OCI-LY7 (cell line): ENCODE data around the gene SARM1. TPM values are rescaled to one million over a fixed set of nuclear protein-coding genes. Genes with fewer than 3 reads are reported as not detected.

ENCODE experiments used
- BruUV-seq: library from RNA; stranded (reverse); fragments of 400-500 nt; replicated peaks from 2 replicates; lab custom pipeline; 2021; lab: Mats Ljungman, UMichigan
- CTCF ChIA-PET: fragments of 300-600 bp; sonication (Branson Sonifier 250); formaldehyde crosslinking; loops from one replicate; lab custom pipeline; 2022; ENCODE audit warnings: antibody characterized with exemption; ENCODE audit not compliant: unreplicated experiment; lab: Charles Lee
- POLR2A ChIA-PET: fragments of 300-600 bp; sonication (Branson Sonifier 250); formaldehyde crosslinking; loops from one replicate; lab custom pipeline; 2022; ENCODE audit warnings: antibody characterized with exemption; lab: Charles Lee
- DNase-seq: peaks from one replicate; pipeline ENCODE4 v3.0.0-alpha.2; 2015; ENCODE audit warnings: low spot score
- H2AFZ ChIP-seq: fragments of 200-600 bp; sonication (generic), shearing (Covaris generic); 2 replicates; pipeline ENCODE4 v1.6.1; 2014; ENCODE audit warnings: mild to moderate bottlenecking, antibody characterized with exemption, low read length, moderate library complexity
- H3K27ac ChIP-seq: fragments of 200-600 bp; sonication (generic); 2 replicates; pipeline ENCODE4 v1.5.1; 2014; ENCODE audit warnings: mixed run types, low read depth, mild to moderate bottlenecking, moderate library complexity, low read length, inconsistent platforms; ENCODE audit not compliant: poor library complexity, severe bottlenecking
- H3K36me3 ChIP-seq: fragments of 200-600 bp; sonication (generic); 2 replicates; pipeline ENCODE4 v1.6.1; 2014; ENCODE audit warnings: mild to moderate bottlenecking, antibody characterized with exemption, low read length, moderate library complexity, mixed read lengths; ENCODE audit not compliant: insufficient read depth
- H3K4me1 ChIP-seq: fragments of 200-600 bp; sonication (generic); 2 replicates; pipeline ENCODE4 v1.5.1; 2014; ENCODE audit warnings: mild to moderate bottlenecking, low read length; ENCODE audit not compliant: insufficient read depth, poor library complexity, severe bottlenecking
- H3K4me2 ChIP-seq: fragments of 200-600 bp; sonication (generic); 2 replicates; pipeline ENCODE4 v1.6.1; 2014; ENCODE audit warnings: mild to moderate bottlenecking, low read length
- H3K4me3 ChIP-seq: fragments of 200-600 bp; sonication (generic); 2 replicates; pipeline ENCODE4 v1.5.1; 2014; ENCODE audit warnings: mild to moderate bottlenecking, low read depth, low read length; ENCODE audit not compliant: poor library complexity, severe bottlenecking
- H3K79me2 ChIP-seq: fragments of 200-600 bp; sonication (generic); 2 replicates; pipeline ENCODE4 v1.6.1; 2016; ENCODE audit warnings: low read depth, mild to moderate bottlenecking, low read length, moderate library complexity, mixed read lengths; ENCODE audit not compliant: insufficient read depth
- H3K9me2 ChIP-seq: fragments of 200-600 bp; sonication (generic); 2 replicates; pipeline ENCODE4 v1.6.1; 2016; ENCODE audit warnings: mild to moderate bottlenecking, low read length, mixed read lengths; ENCODE audit not compliant: insufficient read depth
- H3K9me3 ChIP-seq: fragments of 200-600 bp; sonication (generic); 2 replicates; pipeline ENCODE4 v1.6.1; 2014; ENCODE audit warnings: mild to moderate bottlenecking, mixed run types, low read length, mixed read lengths
- H4K20me1 ChIP-seq: fragments of 200-600 bp; sonication (generic); 2 replicates; pipeline ENCODE4 v1.6.1; 2014; ENCODE audit warnings: mild to moderate bottlenecking, antibody characterized with exemption, low read length, moderate library complexity, mixed read lengths; ENCODE audit not compliant: insufficient read depth
- CTCF ChIP-seq: fragments of 200-600 bp; sonication (generic); conservative IDR thresholded peaks from 2 replicates; pipeline ENCODE4 v1.5.1; 2014; ENCODE audit warnings: mild to moderate bottlenecking, antibody characterized with exemption, low read length, moderate library complexity, mixed read lengths
- EZH2phosphoT487 ChIP-seq: fragments of 200-600 bp; sonication (generic); IDR thresholded peaks from 2 replicates; pipeline ENCODE4 v1.6.1; 2018; ENCODE audit warnings: low read depth, borderline replicate concordance, mild to moderate bottlenecking, mixed run types, antibody characterized with exemption, low read length, moderate library complexity, mixed read lengths
- intact Hi-C: fragments of 100-400 bp; cut with micrococcal nuclease; formaldehyde crosslinking; loops from one replicate; pipeline ENCODE4 v1.10.0; 2022; ENCODE audit not compliant: unreplicated experiment
- total RNA-seq, 2 experiments: library from RNA; depleted of rRNA in 1 of 2; stranded (reverse); fragments of >200 nt in 1 of 2; shearing (Covaris generic) in 1 of 2; gene quantifications; 2 replicates each; pipeline ENCODE4 v1.2.3, GENCODE V29; 2014 to 2022

Gene SARM1
- total RNA-seq, 2 experiments from 2014 or later, result 7.5 to 21.3 TPM

- Histone ChIP-seq H3K4me3 (no peak overlapping the region), H2AFZ (no peak overlapping the region), H3K9me3 (no peaks in the 10 kb centered on the region), H3K79me2 (no peaks in the 10 kb centered on the region), H3K27ac (no peak overlapping the region), H3K36me3 (no peaks in the 10 kb centered on the region), H4K20me1 (no peaks in the 10 kb centered on the region), H3K4me1 (no peaks in the 10 kb centered on the region), H3K4me2 (no peak overlapping the region), H3K9me2 (no peaks in the 10 kb centered on the region)
- ChIA-PET CTCF (no interaction called here), POLR2A (no interaction called here)
- no peak for DNase-seq
- no TSS peak for BruUV-seq
- no peak for TF ChIP-seq CTCF
- no peak for TF ChIP-seq EZH2phosphoT487
- intact Hi-C loops, result no loop called here
Observed at GRCh38 chr17:28402844-28403243, 31.4 kb downstream of the SARM1 start.

GRCh38 chr17:28404007-28404406 lies 32.5 kb downstream of the SARM1 start:
- no peaks in the 10 kb centered on the region for H3K79me2 ChIP-seq
- H3K36me3 ChIP-seq, result no peaks in the 10 kb centered on the region
- H2AFZ ChIP-seq, result no peak overlapping the region
- ChIA-PET POLR2A (interaction anchor here (0.6 kb wide), 1 partner anchor 471 kb away, joined by 6 read pairs; no protein-coding TSS in a partner anchor), CTCF (no interaction called here)
- no peak overlapping the region for H3K4me2 ChIP-seq
- no peak overlapping the region for H3K27ac ChIP-seq
- no peaks in the 10 kb centered on the region for H3K9me2 ChIP-seq
- H3K4me1 ChIP-seq, result no peaks in the 10 kb centered on the region
- H4K20me1 ChIP-seq, result no peaks in the 10 kb centered on the region
- intact Hi-C loops, result no loop called here
- no peak for TF ChIP-seq EZH2phosphoT487
- TF ChIP-seq CTCF, result no peak
- no peaks in the 10 kb centered on the region for H3K9me3 ChIP-seq
- no peak for DNase-seq
- no TSS peak for BruUV-seq
- no peak overlapping the region for H3K4me3 ChIP-seq

- intact Hi-C loops, result no loop called here
- no peak for DNase-seq
- no peak overlapping the region for H3K4me3 ChIP-seq
- no peaks in the 10 kb centered on the region for H3K36me3 ChIP-seq
- BruUV-seq, result no TSS peak
- no peaks in the 10 kb centered on the region for H3K9me2 ChIP-seq
- no peaks in the 10 kb centered on the region for H3K79me2 ChIP-seq
- TF ChIP-seq CTCF (no peak), EZH2phosphoT487 (no peak)
- CTCF ChIA-PET, result no interaction called here
- H2AFZ ChIP-seq, result no peak overlapping the region
- H3K4me1 ChIP-seq, result no peaks in the 10 kb centered on the region
- H4K20me1 ChIP-seq, result no peaks in the 10 kb centered on the region
- POLR2A ChIA-PET, result interaction anchor here (0.8 kb wide), 1 partner anchor 10 kb away, joined by 3 read pairs; no protein-coding TSS in a partner anchor
- no peak overlapping the region for H3K27ac ChIP-seq
- H3K9me3 ChIP-seq, result no peaks in the 10 kb centered on the region
- no peak overlapping the region for H3K4me2 ChIP-seq
Observed at GRCh38 chr17:28404461-28404811, 32.9 kb downstream of the SARM1 start.
